HEK293 (cell line): ENCODE measurements around the gene CD302.

Experiments used
- CTCF ChIP-seq: fragments of 450-650 bp; formaldehyde crosslinking; IDR thresholded peaks from 2 replicates; pipeline ENCODE4 v1.5.1; 2016; ENCODE audit warnings: missing biosample characterization, missing genetic modification characterization
- ZBTB21 ChIP-seq: fragments of 450-650 bp; formaldehyde crosslinking; IDR thresholded peaks from 2 replicates; pipeline ENCODE4 v1.5.1; 2017; ENCODE audit warnings: missing biosample characterization, missing genetic modification characterization
- ZNF670 ChIP-seq: fragments of 450-650 bp; formaldehyde crosslinking; IDR thresholded peaks from 2 replicates; pipeline ENCODE4 v1.5.1; 2016; ENCODE audit warnings: missing biosample characterization, missing genetic modification characterization, low read depth

GRCh38 chr2:159725713-159726112, 72.3 kb downstream of the CD302 start:
- TF ChIP-seq ZBTB21 (tag by site-specific recombination): no peak
- no peak for TF ChIP-seq CTCF
- TF ChIP-seq ZNF670 (tag by site-specific recombination): no peak
